Measurements from ENCODE around the gene LIN9.

The LIN9 gene

DNA sequence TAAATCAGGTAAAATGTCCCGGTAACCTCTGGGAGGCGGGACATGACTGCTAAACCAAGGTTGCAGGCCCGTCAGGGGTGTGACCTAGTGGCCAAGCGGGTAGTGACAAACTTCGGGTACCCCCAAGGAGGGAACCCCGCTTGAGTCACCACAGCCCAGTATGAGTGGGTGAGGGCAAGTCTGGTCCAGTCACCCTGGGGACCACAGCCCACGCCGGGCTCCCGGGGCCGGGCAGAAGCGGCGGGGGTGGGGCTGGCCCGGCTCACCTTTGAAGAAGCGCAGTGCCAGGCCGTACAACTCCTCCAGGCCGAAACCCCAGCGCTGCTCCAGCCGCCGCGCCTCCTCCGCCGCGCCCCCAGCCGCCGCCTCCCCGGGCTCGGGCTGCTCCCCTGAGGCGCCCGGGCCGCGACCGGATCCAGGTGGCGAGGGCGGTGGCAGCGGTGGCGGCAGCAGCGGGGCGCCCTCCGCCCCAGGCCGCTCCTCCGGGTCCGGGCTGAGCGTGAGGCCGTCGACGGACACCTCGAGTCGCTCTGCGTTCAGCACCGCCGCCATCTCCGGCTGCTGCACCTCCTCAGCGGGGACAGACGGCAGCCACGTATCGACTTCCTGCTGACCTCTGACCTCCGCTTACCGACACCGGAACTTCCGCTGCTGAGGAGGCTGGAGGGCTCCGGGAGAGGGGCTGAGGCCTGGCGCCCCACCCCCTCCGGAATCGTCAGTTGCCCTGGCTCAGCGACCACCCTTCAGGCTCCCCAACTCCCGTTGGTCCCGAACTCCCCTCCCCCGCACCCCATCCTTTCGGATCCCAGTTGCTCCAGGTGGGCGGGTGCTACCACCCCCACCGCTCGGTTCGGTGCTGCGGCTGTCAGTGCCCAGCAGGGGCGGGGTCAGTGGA is 122.6 kb downstream of the LIN9 start, which contains the start of gene ACBD3:
Gene ACBD3, minus strand, starts transcription at position 618 of the 895 bp plus-strand sequence. Its CDS starts 66 bp downstream, at position 552.
- peak; percentile 74 for DNase-seq
- Histone ChIP-seq H3K27ac (peak within 1 kb of the TSS; percentile 85), H3K36me3 (no peaks in the 10 kb centered on the region), H3K27me3 (ENCODE audit: insufficient read depth, low read depth, severe bottlenecking) (no peaks in the 10 kb centered on the region), H3K4me3 (ENCODE audit: low read depth, low read length) (peak within 1 kb of the TSS; percentile 53), H3K9me3 (ENCODE audit: severe bottlenecking) (no peaks in the 10 kb centered on the region)
- TF ChIP-seq, protein P1, sequence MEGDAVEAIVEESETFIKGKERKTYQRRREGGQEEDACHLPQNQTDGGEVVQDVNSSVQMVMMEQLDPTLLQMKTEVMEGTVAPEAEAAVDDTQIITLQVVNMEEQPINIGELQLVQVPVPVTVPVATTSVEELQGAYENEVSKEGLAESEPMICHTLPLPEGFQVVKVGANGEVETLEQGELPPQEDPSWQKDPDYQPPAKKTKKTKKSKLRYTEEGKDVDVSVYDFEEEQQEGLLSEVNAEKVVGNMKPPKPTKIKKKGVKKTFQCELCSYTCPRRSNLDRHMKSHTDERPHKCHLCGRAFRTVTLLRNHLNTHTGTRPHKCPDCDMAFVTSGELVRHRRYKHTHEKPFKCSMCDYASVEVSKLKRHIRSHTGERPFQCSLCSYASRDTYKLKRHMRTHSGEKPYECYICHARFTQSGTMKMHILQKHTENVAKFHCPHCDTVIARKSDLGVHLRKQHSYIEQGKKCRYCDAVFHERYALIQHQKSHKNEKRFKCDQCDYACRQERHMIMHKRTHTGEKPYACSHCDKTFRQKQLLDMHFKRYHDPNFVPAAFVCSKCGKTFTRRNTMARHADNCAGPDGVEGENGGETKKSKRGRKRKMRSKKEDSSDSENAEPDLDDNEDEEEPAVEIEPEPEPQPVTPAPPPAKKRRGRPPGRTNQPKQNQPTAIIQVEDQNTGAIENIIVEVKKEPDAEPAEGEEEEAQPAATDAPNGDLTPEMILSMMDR (IDR thresholded peaks at IDR 0.05; ENCODE audit: low read depth, low read length) = no peak

DNA sequence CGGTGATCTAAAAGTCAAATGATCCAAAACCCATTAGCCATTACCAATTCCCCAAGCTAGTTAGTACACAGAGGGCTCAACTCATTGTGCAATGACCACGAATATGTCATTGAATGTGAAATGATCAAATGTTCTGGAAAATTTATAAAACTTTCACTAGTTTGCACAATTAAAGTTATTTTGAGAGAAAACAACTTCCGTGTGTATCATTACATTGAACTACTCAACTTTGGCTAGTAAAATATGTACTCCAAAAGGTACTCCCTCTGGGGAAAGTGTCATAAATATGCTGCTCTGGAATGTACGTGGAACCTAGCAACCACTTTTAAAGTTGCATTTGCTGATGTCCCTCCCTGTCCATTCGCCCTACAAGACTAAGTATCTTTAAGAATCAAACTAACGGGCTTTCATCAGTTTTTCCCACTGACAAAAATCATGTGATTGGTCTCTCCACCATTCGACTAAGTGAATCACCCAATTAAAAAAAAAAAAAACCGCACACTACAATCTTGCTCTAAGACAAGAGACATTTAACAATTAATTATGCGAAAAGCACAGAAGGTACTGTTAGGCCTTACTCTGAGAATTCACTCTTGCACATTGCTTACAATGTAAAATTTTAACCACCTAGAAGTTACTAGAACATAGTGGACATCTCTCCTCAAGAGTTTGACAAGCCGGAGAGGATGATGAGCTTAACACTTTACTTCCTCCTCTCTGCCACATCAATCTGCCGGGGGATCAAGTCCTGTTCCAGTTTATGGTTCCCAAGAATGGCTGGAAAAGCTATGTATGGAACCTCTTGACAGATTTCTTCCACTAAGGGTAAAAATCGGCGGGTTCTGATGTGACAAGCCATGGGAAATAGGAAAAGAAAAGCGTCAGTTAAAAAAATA is 123.6 kb downstream of the LIN9 start:
- Histone ChIP-seq H3K9me3 (ENCODE audit: severe bottlenecking) (no peaks in the 10 kb centered on the region), H3K27me3 (ENCODE audit: insufficient read depth, low read depth, severe bottlenecking) (no peaks in the 10 kb centered on the region), H3K27ac (no peak overlapping the region), H3K36me3 (no peaks in the 10 kb centered on the region), H3K4me3 (ENCODE audit: low read depth, low read length) (peak overlapping the region; percentile 53)
- TF ChIP-seq, protein P1 (IDR thresholded peaks at IDR 0.05; ENCODE audit: low read depth, low read length) = no peak
- no peak for DNase-seq

DNA sequence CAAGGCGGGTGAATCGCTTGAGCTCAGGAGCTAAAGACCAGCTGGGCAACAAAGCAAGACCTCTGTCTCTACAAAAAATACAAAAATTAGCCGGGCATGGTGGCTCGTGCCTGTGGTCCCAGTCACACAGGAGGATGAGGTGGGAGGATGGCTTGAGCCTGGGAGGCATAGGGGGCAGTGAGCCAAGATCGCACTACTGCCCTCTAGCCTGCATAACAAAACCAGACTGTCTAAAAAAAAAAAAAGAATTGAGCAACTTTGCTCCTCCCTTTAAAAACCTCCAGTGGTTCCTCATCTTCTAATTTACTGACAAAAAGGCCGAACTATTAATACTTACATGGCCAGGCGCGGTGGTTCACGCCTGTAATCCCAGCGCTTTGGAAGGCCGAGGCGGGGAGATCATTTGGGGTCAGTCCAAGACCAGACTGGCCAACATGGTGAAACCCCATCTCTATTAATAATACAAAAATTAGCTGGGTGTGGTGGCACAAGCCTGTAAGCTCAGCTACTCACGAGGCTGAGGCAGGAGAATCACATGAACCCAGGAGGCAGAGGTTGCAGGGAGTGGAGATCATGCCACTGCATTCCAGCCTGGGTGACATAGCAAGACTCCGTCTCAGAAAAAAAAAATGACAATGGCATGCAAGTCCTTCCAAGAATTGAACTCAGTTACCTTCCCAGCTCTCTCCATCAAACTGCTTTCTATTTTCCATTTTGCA is 126.8 kb downstream of the LIN9 start:
- Histone ChIP-seq H3K4me3 (ENCODE audit: low read depth, low read length) (no peak overlapping the region), H3K27me3 (ENCODE audit: insufficient read depth, low read depth, severe bottlenecking) (no peaks in the 10 kb centered on the region), H3K36me3 (no peaks in the 10 kb centered on the region), H3K27ac (no peak overlapping the region), H3K9me3 (ENCODE audit: severe bottlenecking) (no peaks in the 10 kb centered on the region)
- no peak for DNase-seq
- TF ChIP-seq, protein P1 (IDR thresholded peaks at IDR 0.05; ENCODE audit: low read depth, low read length) = 0 out of 2 replicates have a peak, but pooled peaks have one; percentile 6
